Right lobe of liver (tissue), 4 donors: Measurements from ENCODE around the gene ANKRD13B.

Experiments used
- POLR2A ChIP-seq: fragments of 450-650 bp; IDR thresholded peaks from one replicate; pipeline ENCODE4 v1.6.1; 2017; ENCODE audit warnings: antibody characterized with exemption, mild to moderate bottlenecking
- TF ChIP-seq, protein P1 (sequence below), 4 donors: fragments of 200-600 bp in 3 of 4; fragments of 450-650 bp in 1 of 4; IDR thresholded peaks; one replicate each; pipeline versions ENCODE4 v1.5.1 to v1.8.0; 2016 to 2022; ENCODE audit warnings: antibody characterized with exemption in 4 of 4, mild to moderate bottlenecking in 2 of 4
- donor health status: DM: no; HTN: no; CAD: no.
- donor health status: DM: no; HTN: no; CAD: no.
- donor health status: DM: no; HTN: yes; CAD: no.

DNA sequence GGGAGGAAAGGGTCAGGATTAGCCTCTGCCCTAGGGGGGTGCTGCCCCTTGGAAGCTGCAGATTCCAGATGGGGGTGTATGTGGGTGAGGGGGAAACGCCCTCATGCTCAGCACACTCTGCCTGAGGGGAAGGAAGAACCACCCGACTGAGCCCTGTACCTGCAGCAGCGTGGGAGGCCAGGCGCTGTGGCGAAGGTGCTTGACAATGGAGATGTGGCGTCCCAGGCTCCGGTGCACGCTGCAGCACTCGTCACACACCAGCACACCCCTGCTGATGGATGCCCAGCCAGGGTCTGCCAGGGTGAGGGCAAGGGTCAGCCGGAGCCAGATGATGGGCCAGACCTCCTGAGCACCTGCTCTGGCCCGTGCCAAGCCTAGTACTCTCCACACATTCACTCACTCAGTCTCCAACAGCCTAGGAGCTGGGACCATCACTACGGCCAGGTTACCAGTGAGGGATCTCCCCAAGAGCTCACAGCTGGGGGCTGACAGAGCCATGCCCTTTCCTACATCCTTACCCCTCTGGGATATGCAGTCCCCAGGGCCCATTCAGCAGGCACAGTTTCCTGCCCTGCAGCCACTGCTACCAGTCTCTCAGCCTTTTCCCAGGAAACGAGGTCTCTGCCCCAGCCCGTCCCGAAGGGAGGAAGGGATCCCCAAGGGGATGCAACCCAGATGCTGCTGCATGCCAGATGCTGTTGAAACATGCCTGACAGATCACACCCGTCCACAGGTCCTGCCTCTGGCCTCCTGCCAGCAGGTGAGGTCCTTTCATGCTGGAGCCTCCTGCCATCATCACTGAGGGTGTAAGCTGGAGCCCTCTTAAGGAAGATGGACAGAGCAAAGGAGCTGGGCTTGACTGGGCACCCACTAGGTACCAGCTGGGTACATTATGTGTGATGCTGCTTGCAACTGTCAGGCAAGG is 9.3 kb upstream of the ANKRD13B start:
- TF ChIP-seq, protein P1, sequence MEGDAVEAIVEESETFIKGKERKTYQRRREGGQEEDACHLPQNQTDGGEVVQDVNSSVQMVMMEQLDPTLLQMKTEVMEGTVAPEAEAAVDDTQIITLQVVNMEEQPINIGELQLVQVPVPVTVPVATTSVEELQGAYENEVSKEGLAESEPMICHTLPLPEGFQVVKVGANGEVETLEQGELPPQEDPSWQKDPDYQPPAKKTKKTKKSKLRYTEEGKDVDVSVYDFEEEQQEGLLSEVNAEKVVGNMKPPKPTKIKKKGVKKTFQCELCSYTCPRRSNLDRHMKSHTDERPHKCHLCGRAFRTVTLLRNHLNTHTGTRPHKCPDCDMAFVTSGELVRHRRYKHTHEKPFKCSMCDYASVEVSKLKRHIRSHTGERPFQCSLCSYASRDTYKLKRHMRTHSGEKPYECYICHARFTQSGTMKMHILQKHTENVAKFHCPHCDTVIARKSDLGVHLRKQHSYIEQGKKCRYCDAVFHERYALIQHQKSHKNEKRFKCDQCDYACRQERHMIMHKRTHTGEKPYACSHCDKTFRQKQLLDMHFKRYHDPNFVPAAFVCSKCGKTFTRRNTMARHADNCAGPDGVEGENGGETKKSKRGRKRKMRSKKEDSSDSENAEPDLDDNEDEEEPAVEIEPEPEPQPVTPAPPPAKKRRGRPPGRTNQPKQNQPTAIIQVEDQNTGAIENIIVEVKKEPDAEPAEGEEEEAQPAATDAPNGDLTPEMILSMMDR (IDR thresholded peaks at IDR 0.05) = no peak
- no peak for TF ChIP-seq POLR2A
